ENCODE results near the gene MKNK1.

DNA sequence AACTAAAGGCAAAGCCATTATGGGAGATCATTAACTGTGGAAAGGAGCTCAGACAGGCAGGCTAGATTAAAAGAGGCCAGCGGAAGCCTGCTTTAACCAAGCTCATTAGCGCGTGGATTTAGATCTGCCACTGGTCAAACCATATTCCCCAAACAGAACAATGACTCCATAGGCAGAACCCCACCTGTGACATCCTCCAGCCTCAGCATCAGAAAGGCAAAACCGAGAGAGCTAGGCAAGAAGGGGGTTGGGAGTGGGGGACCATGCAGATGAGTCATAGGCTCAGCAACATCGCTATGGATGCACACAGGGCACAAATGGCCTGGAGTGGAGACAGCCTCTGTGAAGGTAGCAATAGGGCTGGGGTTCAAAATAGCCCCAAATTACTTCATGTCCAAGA lies 20.6 kb downstream of the MKNK1 start:
- TF ChIP-seq, protein P1, sequence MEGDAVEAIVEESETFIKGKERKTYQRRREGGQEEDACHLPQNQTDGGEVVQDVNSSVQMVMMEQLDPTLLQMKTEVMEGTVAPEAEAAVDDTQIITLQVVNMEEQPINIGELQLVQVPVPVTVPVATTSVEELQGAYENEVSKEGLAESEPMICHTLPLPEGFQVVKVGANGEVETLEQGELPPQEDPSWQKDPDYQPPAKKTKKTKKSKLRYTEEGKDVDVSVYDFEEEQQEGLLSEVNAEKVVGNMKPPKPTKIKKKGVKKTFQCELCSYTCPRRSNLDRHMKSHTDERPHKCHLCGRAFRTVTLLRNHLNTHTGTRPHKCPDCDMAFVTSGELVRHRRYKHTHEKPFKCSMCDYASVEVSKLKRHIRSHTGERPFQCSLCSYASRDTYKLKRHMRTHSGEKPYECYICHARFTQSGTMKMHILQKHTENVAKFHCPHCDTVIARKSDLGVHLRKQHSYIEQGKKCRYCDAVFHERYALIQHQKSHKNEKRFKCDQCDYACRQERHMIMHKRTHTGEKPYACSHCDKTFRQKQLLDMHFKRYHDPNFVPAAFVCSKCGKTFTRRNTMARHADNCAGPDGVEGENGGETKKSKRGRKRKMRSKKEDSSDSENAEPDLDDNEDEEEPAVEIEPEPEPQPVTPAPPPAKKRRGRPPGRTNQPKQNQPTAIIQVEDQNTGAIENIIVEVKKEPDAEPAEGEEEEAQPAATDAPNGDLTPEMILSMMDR (IDR thresholded peaks at IDR 0.05), result no peak
- TF ChIP-seq POLR2A (IDR thresholded peaks at IDR 0.05) (no peak), POLR2AphosphoS5 (IDR thresholded peaks at IDR 0.05) (no peak)
